ENCODE results near the gene HEXIM2.

HEXIM2 gene

DNA sequence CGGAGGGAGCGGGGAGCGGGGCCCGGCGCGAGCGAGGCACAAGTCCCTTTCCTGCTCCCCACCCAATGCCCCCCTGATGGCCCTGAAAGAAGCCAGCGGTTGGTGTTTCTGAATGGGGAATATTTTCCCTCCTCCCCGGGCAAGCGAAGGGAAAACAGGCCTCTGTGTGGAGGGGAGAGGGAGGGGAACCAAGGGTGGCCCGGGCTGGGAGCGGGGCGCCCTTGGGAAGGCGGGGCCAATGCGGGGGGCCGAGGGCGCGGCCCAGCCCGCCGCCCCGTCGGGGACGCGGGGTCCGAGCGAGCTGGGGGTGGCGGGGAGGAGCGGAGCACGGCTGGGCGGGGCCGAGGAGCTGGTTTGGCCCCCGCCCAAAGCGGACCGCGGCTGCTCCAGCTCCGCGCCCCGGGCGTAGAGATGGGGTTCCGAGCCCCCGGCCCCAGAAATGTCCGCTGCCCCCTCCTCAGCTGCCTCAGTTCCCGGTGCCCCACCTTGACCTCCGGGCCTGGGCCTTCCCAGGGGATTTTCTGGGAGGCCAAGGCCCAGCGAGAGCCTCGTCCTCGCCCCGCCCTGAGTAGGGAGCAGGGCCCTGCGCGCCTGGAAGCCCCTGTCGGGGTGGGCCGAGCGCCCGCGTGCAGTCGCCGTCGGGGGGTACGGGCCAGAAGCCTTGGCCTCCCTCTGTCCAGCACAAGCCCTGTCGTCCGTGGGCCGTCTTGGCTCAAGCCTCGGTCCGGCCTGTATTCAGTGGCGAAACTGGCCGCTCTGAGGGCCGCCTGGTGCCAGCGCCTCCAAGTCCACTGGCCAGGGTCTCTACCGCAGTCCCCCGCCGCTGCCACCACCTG, 17.3 kb upstream of the HEXIM2 start:
- no peak for DNase-seq (ENCODE audit: low spot score)

GRCh38 chr17:45145035-45145389, 16.7 kb upstream of the HEXIM2 start:
- no peak for DNase-seq (ENCODE audit: low spot score)

DNA sequence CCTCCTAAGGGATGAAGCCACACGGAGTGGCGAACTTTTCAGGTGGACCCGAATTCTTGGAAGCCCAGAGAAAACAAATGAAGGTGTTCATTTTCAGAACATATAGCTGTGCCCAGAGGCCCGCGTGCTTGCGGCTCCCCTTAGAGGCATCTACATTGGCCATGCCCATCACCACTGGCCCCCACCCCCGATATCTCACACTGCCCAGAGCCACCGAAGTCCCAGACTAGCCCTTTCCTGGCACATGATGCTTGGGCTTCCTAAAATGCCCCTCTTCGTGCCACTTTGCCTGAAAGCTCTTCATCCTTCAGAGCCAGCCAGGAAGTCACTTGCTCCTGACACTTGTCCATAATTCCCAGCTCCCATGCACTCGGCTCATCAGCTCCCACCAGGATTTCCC, 15.5 kb upstream of the HEXIM2 start:
- no peak for DNase-seq (ENCODE audit: low spot score)

- no peak for DNase-seq (ENCODE audit: low spot score)
These were observed 15.1 kb upstream of the HEXIM2 start for GRCh38 chr17:45146592-45146889.

GRCh38 chr17:45146890-45147580, 14.6 kb upstream of the HEXIM2 start:
- peak; percentile 65 for DNase-seq (ENCODE audit: low spot score)

DNA sequence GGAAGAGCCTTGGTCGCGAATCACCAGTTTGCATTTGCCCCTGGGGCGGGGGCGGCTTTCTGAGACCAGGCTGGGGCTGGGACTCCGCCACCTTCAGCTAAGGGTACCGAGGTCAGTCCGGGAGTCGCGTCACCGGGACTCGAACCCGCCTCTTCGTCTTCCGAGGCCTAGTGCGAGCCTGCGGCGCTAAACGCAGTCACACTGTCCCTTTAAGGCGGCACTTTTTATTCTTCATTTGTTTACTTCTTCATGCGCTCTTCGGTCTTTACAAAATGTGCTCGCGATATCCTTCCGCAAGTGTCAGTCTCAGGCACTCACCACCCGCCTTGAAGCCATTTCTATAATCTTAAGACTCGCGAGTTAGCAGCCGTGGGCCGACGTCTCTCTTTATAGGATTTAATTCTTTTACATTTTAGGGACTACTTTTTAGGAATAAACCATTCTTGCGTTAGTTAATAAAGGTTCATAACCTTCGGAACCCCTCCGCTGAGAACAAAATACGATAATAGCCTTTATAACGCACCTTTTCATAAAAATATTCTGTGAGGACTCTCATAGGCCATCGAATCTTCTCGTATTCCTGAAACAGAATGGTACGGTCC, 14.0 kb upstream of the HEXIM2 start:
- DNase-seq (ENCODE audit: low spot score) = peak; percentile 82

DNA sequence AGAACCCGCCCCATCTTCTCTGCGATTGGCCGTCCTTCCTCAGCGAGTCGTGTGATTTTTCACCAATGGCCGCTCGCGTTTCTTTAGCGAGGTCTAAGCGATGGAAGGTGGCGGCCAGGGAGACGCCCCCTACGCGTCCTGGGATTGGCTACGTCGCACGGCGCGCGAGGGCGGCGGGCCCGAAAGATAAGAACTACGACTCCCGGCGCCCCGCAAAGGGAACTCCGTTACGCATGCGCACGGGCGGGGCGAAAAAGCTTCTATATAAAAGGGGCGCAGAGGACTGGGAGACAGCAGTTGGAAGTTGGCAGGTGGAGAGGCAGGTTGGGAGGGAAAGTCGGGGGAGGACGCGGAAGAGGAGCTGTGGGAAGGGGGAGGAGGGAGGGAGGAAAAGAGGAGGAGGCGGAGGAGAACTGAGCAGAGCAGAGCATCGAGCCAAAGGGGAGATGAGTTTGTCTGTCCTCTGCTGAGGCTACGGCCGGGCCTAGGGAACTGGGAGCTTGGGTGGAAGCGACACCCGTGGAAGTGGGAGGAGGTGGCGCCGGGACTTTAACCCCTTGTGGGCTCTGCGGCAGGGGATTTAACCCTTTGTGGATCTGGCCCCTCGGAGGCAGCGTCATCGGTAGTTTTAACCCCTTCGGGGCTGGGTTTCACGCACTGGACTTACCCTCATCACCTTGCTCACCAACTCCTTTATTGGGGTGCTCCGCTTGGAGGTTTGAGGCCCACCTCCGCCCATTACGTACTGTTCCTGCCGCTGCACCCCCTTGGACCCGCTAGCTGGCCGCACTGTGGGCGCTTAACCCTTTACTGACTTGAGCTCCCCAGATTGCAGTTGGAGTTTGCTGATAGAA, 13.3 kb upstream of the HEXIM2 start, which contains the start of gene HEXIM1:
TSS of gene HEXIM1 (plus strand) at position 293 of the 854 bp plus-strand sequence. CDS start 716 bp downstream, outside the sequence.
- peak; percentile 99 for DNase-seq (ENCODE audit: low spot score)

GRCh38 chr17:45149037-45149668, 12.5 kb upstream of the HEXIM2 start:
- peak; percentile 72 for DNase-seq (ENCODE audit: low spot score)

GRCh38 chr17:45149669-45150664, 11.7 kb upstream of the HEXIM2 start:
- peak; percentile 23 for DNase-seq (ENCODE audit: low spot score)

- DNase-seq (ENCODE audit: low spot score) = no peak
These were observed 10.5 kb upstream of the HEXIM2 start for GRCh38 chr17:45150911-45151809.

DNA sequence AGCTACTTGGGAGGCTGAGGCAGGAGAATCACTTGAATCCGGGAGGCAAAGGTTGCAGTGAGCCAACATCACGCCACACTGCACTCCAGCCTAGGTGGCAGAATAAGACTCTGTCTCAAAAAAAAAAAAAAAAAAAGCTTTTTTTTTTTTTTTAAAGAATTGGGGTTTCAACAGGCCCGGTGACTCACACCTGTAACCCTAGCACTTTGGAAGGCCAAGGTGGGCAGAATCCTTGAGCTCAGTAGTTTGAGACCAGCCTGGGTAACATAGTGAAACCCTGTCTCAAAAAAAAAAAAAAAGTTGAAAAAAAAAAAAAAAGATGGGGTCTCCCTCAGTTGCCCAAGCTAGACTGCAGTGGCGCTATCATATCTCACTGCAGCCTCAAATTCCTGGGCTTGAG, 6.6 kb upstream of the HEXIM2 start:
- DNase-seq (ENCODE audit: low spot score) = no peak

- DNase-seq (ENCODE audit: low spot score) = no peak
These were observed 6.2 kb upstream of the HEXIM2 start for GRCh38 chr17:45155483-45155882.

DNA sequence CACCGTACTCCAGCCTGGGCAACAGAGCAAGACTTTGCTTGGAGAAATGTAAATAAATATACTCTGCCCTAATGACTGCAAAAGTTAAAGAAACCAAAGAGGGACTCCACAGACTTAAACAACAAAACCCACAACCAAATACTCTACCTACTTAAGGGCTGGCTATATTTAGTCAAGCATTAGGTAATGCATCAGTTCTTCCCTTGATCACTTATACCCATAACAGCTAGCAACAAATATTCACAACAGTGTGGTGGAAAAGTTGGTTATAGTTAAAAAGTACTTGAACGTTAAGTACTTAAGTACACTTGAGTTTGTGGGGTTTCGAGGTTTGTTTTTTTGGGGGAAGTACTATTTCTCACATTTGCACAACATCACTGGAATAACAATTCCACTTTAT, 5.4 kb upstream of the HEXIM2 start:
- DNase-seq (ENCODE audit: low spot score) = no peak

DNA sequence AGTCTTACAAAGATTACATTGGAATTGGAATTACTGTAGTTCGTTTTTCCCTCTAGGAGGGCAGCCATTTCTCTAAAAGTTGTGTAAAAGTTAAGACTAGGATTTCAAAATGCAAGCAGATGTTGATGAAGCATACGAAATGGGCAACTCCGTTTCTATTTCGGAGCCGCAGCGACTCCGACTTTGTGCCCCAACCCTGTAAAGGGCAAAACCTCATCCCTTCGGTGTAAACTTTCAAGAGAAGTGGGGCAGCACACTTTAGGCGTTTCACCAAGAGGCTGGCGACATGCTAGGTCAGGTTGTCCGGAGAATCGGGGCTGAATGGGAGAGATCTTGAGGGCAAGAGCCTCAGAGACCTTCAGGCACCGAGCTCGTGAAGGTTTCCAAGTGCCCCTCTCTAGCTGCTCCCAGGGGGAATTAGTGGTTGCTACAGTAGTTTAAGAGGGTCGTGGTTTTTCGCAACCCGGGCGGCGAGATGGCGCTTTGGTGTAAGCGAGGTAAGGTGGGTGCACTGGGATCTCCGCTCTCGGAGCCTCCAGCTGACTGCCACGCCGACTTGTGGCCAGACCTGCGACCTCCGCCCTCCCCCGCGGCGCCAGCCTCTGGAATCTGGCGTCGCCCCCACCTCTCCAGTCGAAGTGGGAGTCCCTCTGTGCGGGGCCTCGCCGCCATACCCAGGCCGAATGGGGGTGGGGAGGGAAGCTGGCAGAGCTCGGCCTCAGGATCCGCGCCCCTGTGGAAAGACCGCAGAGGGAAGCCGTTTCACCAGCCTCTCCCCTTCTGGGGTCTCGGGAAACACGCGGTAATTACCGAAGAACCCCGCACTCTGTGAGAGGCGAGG, 1.0 kb upstream of the HEXIM2 start:
- DNase-seq (ENCODE audit: low spot score) = peak; percentile 48

DNA sequence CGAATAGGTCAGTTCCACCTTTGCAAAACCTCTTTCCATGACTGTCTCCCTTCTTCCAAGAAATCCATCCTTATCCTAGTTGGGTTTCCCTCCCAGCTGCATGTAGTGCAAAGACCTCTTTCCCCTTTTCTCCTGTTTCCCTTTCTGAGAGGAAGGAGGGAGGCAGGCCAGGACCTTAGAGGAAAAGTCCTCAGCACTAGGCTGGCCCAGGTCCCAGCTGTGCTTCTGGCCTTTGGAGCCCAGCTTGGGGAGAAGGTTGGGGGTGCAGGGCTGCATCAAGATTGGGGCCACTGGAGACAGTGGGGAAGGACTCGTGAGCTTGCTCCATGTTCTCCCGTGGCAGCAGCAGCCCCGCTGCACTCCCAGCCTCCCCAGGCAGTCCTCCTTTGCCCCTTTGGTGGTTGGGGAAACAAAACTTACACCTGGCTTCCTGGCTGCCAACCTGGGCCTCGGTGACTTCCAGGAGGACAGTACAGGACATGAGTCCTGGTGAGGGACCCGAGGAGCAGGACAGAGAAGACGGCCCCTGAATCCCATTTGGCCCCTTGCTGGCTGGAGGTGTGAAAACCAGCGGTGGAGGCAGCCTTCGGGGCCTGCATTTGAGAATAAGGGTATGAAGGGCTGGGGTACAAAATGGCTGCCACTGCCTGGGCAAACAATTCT, 481 bp downstream of the HEXIM2 start:
- DNase-seq (ENCODE audit: low spot score) = no peak

DNA sequence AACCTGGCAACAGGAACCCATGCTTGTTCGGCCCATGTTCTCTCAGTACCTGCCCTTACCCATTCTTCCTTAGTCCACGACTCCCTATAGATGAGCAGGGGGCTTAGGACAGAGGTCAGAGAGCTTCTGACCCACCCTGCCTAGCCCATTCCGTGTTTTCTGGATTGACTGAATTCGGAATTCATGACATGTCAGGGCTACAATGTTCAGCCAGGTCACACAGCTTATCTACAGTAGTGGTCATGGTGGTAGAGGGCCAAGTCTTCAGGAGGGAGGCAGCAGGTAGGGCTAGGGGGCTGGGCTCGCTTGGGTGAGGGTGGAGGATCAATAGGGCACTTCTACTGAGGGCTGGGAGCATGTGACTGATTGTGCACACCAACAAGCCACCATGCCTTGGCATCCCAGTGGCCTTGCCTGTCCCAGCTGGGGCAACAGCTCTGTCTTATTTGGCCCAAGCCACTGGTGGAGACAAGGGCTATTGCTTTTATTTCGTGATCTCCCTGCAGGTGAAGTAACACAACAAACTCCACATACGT, 3.1 kb downstream of the HEXIM2 start:
- DNase-seq (ENCODE audit: low spot score) = no peak

- no peak for DNase-seq (ENCODE audit: low spot score)
These were observed 7.5 kb downstream of the HEXIM2 start for GRCh38 chr17:45168991-45169752.
